GM12878 (cell line): Measurements from ENCODE around the gene ATF3. TPM values are rescaled to one million over a fixed set of nuclear protein-coding genes. Genes with fewer than 3 reads are reported as not detected.

Source experiments
- CEBPB ChIP-seq, 2 experiments: fragments of 150-350 bp in 1 of 2; IDR thresholded peaks; 2 replicates each; pipeline ENCODE4 v1.6.1; 2012 to 2014; ENCODE audit warnings: low read depth in 2 of 2, low read length in 2 of 2, borderline replicate concordance in 1 of 2, inconsistent platforms in 1 of 2
- CHD1 ChIP-seq: IDR thresholded peaks from 2 replicates; pipeline ENCODE4 v1.6.1; 2012; ENCODE audit warnings: low read depth, low read length, improper control_type of control experiment
- HDAC2 ChIP-seq: fragments of 200-600 bp; sonication (generic); IDR thresholded peaks from 2 replicates; pipeline ENCODE4 v1.6.1; 2017
- IKZF2 ChIP-seq, 2 experiments: fragments of 450-650 bp; IDR thresholded peaks; 2 replicates each; pipeline ENCODE4 v1.6.1; 2017; ENCODE audit warnings: mild to moderate bottlenecking in 2 of 2, moderate library complexity in 2 of 2
- NR2C1 ChIP-seq: fragments of 450-650 bp; IDR thresholded peaks from 2 replicates; pipeline ENCODE4 v1.6.1; 2017; ENCODE audit warnings: antibody characterized with exemption, mild to moderate bottlenecking, moderate library complexity
- PAX5 ChIP-seq: IDR thresholded peaks from 2 replicates; pipeline ENCODE4 v1.6.1; 2011; ENCODE audit warnings: low read depth, low read length, borderline replicate concordance
- POLR2A ChIP-seq: IDR thresholded peaks from 2 replicates; pipeline ENCODE4 v1.6.1; 2011; ENCODE audit warnings: low read depth, mild to moderate bottlenecking, low read length
- SIN3A ChIP-seq: IDR thresholded peaks from 2 replicates; pipeline ENCODE4 v1.6.1; 2012; ENCODE audit warnings: low read depth, low read length, improper control_type of control experiment
- STAT1 ChIP-seq: fragments of 450-650 bp; conservative IDR thresholded peaks from 2 replicates; pipeline ENCODE4 v1.6.1; 2014; ENCODE audit warnings: antibody characterized with exemption, mild to moderate bottlenecking
- YY1 ChIP-seq: IDR thresholded peaks from 2 replicates; pipeline ENCODE4 v1.6.1; 2011; ENCODE audit warnings: low read depth, mild to moderate bottlenecking, low read length
- ZNF24 ChIP-seq: fragments of 450-650 bp; IDR thresholded peaks from 2 replicates; pipeline ENCODE4 v1.6.1; 2017; ENCODE audit warnings: antibody characterized with exemption, mild to moderate bottlenecking
- polyA plus RNA-seq, 11 experiments: library from polyadenylated mRNA; depleted of rRNA in 4 of 11; unstranded in 6 of 11; stranded (reverse) in 5 of 11; fragments of >200 nt; fragmentation: Nextera tagmentation in 4 of 11; fragmentation: Illumina TruSeq in 1 of 11; extraction: Ambion mirVana in 4 of 11; extraction: Trizol in 1 of 11; gene quantifications; 1 replicate in 1 of 11; 2 replicates in 10 of 11; pipeline versions ENCODE4 v1.2.1 to v1.2.3, GENCODE V29; 2011 to 2016; ENCODE audit warnings: inconsistent platforms in 2 of 11, missing spikeins in 2 of 11, low read depth in 1 of 11
- total RNA-seq, 4 experiments: library from RNA; depleted of rRNA in 3 of 4; stranded (reverse); fragments of >200 nt in 3 of 4; fragmentation: Illumina TruSeq in 1 of 4; extraction: Trizol in 1 of 4; gene quantifications; 2 replicates each; pipeline versions ENCODE4 v1.2.1 to v1.2.3, GENCODE V29; 2013 to 2021
- TF ChIP-seq, protein P1 (sequence below): fragments of 450-650 bp; formaldehyde crosslinking; IDR thresholded peaks from 2 replicates; pipeline ENCODE4 v1.4.0; 2020; ENCODE audit warnings: mild to moderate bottlenecking, moderate library complexity
- TF ChIP-seq, protein P2 (sequence below): fragments of 450-650 bp; conservative IDR thresholded peaks from 2 replicates; pipeline ENCODE4 v1.6.1; 2017; ENCODE audit warnings: mild to moderate bottlenecking, moderate library complexity

The ATF3 gene
- total and polyA plus RNA-seq, 10 of the 15 experiments (the other 5 are each of a cell fraction or from before 2014, with no cell fraction given): 3.0 to 13.9 (median 8.3) TPM

DNA sequence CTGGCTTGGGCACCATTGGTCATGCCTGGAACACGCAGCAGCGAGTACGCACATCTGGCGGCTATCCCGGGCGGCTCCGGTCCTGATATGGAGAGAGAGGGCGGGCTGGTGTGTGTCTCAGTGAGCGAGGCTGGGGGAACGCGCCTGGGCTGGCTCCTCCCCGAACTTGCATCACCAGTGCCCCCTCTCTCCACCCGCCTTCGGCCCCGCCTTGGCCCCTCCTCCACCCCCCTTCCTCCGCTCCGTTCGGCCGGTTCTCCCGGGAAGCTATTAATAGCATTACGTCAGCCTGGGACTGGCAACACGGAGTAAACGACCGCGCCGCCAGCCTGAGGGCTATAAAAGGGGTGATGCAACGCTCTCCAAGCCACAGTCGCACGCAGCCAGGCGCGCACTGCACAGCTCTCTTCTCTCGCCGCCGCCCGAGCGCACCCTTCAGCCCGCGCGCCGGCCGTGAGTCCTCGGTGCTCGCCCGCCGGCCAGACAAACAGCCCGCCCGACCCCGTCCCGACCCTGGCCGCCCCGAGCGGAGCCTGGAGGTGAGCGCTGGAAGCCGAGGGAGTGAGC, at the start of gene ATF3 (continued):
- TF ChIP-seq IKZF2 (IDR thresholded peaks at IDR 0.05): peak; percentile 64 to 74; a peak in 2 of 4 replicates
- TF ChIP-seq POLR2A: peak; percentile 99
- TF ChIP-seq STAT1: no peak
- no peak; the same call in 1 of the 2 replicates for TF ChIP-seq ZNF24
- 0 out of 2 replicates have a peak, but pooled peaks have one; percentile 16 for TF ChIP-seq CHD1
- TF ChIP-seq HDAC2: no peak
- no peak for TF ChIP-seq NR2C1
- TF ChIP-seq CEBPB (IDR thresholded peaks at IDR 0.05; ENCODE audit: borderline replicate concordance in 1 of 2, low read depth in 2 of 2, low read length in 2 of 2): peak in 1 of 2 experiments; percentile 93; a peak in 2 of 4 replicates
- peak; percentile 45; the same call in 1 of the 2 replicates for TF ChIP-seq SIN3A
- TF ChIP-seq YY1: 0 out of 2 replicates have a peak, but pooled peaks have one; percentile 18
- TF ChIP-seq, protein P1, sequence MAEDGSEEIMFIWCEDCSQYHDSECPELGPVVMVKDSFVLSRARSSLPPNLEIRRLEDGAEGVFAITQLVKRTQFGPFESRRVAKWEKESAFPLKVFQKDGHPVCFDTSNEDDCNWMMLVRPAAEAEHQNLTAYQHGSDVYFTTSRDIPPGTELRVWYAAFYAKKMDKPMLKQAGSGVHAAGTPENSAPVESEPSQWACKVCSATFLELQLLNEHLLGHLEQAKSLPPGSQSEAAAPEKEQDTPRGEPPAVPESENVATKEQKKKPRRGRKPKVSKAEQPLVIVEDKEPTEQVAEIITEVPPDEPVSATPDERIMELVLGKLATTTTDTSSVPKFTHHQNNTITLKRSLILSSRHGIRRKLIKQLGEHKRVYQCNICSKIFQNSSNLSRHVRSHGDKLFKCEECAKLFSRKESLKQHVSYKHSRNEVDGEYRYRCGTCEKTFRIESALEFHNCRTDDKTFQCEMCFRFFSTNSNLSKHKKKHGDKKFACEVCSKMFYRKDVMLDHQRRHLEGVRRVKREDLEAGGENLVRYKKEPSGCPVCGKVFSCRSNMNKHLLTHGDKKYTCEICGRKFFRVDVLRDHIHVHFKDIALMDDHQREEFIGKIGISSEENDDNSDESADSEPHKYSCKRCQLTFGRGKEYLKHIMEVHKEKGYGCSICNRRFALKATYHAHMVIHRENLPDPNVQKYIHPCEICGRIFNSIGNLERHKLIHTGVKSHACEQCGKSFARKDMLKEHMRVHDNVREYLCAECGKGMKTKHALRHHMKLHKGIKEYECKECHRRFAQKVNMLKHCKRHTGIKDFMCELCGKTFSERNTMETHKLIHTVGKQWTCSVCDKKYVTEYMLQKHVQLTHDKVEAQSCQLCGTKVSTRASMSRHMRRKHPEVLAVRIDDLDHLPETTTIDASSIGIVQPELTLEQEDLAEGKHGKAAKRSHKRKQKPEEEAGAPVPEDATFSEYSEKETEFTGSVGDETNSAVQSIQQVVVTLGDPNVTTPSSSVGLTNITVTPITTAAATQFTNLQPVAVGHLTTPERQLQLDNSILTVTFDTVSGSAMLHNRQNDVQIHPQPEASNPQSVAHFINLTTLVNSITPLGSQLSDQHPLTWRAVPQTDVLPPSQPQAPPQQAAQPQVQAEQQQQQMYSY (CRISPR knock-in tag): no peak
- peak; percentile 79 for TF ChIP-seq PAX5
- TF ChIP-seq, protein P2, sequence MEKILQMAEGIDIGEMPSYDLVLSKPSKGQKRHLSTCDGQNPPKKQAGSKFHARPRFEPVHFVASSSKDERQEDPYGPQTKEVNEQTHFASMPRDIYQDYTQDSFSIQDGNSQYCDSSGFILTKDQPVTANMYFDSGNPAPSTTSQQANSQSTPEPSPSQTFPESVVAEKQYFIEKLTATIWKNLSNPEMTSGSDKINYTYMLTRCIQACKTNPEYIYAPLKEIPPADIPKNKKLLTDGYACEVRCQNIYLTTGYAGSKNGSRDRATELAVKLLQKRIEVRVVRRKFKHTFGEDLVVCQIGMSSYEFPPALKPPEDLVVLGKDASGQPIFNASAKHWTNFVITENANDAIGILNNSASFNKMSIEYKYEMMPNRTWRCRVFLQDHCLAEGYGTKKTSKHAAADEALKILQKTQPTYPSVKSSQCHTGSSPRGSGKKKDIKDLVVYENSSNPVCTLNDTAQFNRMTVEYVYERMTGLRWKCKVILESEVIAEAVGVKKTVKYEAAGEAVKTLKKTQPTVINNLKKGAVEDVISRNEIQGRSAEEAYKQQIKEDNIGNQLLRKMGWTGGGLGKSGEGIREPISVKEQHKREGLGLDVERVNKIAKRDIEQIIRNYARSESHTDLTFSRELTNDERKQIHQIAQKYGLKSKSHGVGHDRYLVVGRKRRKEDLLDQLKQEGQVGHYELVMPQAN: 0 out of 2 replicates have a peak, but pooled peaks have one; percentile 46
